Tibial nerve (tissue), 4 donors: ENCODE measurements around the gene PTPRD. TPM values are rescaled to one million over a fixed set of nuclear protein-coding genes. Genes with fewer than 3 reads are reported as not detected.

Experiments used
- DNase-seq, 2 donors: peaks; one replicate each; pipeline ENCODE4 v3.0.0-alpha.2; 2019; ENCODE audit warnings: low spot score in 2 of 2
- H3K27ac ChIP-seq, 4 donors: fragments of 200-600 bp; sonication (generic) in 3 of 4; one replicate each; pipeline ENCODE4 v1.5.1; 2017 to 2019; ENCODE audit warnings: mild to moderate bottlenecking in 1 of 4
- H3K27me3 ChIP-seq, 2 donors: fragments of 200-600 bp; sonication (generic) in 1 of 2; one replicate each; pipeline versions ENCODE4 v1.5.1 to v1.6.0; 2017 to 2019
- H3K36me3 ChIP-seq, 3 donors: fragments of 200-600 bp; sonication (generic); one replicate each; pipeline ENCODE4 v1.5.1; 2018 to 2019
- H3K4me1 ChIP-seq, 4 donors: fragments of 200-600 bp; sonication (generic) in 3 of 4; one replicate each; pipeline ENCODE4 v1.5.1; 2017 to 2019
- H3K4me3 ChIP-seq, 4 donors: fragments of 200-600 bp; sonication (generic) in 3 of 4; one replicate each; pipeline ENCODE4 v1.5.1; 2017 to 2019; ENCODE audit warnings: mild to moderate bottlenecking in 1 of 4, moderate library complexity in 1 of 4
- H3K9me3 ChIP-seq, 4 donors: fragments of 200-600 bp; sonication (generic) in 3 of 4; one replicate each; pipeline ENCODE4 v1.5.1; 2017 to 2019
- CTCF ChIP-seq, 5 experiments: fragments of 200-600 bp in 3 of 5; fragments of 450-650 bp in 2 of 5; sonication (generic) in 3 of 5; IDR thresholded peaks; one replicate each; pipeline ENCODE4 v1.5.1; 2016 to 2019; ENCODE audit warnings: antibody characterized with exemption in 5 of 5, mild to moderate bottlenecking in 3 of 5, moderate library complexity in 2 of 5
- EP300 ChIP-seq, 2 donors: sonication (generic); formaldehyde crosslinking; IDR thresholded peaks; one replicate each; pipeline ENCODE4 v1.6.1; 2017; ENCODE audit warnings: antibody characterized with exemption in 2 of 2, mild to moderate bottlenecking in 1 of 2
- POLR2A ChIP-seq, 2 donors: fragments of 450-650 bp; IDR thresholded peaks; one replicate each; pipeline ENCODE4 v1.6.1; 2017; ENCODE audit warnings: antibody characterized with exemption in 2 of 2, mild to moderate bottlenecking in 2 of 2, moderate library complexity in 2 of 2
- WGBS, 2 donors: methylation state at CpG; one replicate each; pipeline ENCODE4 v1.1.5; 2018; 5-methylcytosine and 5-hydroxymethylcytosine counted together
- total RNA-seq, 4 donors: library from RNA; depleted of rRNA; stranded (reverse); fragments of >200 nt; gene quantifications; one replicate each; pipeline ENCODE4 v1.1.0, GENCODE V29; 2016

PTPRD gene
- total RNA-seq, 4 donors from 2014 or later = 1.7 to 13.2 (median 5.1) TPM

DNA sequence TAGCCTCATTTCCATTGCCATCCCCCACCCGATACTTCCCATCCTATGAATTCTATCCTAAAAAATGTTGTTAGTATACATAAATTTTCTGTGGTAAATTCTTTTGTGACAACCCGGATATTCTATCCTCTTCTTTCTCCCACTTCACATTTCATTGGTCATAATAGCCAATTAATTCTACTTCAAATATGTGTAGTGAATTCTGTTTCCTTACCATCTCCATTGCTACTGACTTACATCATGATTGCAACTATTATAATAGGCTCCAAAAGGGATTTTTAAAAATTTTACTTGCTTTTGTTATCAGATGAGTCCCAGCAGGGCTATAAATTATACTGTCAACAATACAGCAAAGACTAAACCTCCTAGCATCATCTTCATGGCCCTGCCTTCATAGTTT is 1326.8 kb downstream of the PTPRD start:
- Histone ChIP-seq H3K9me3 (no peaks in the 10 kb centered on the region), H3K27ac (no peak overlapping the region), H3K4me3 (no peak overlapping the region), H3K4me1 (no peaks in the 10 kb centered on the region), H3K36me3 (no peaks in the 10 kb centered on the region), H3K27me3 (no peaks in the 10 kb centered on the region)
- TF ChIP-seq POLR2A (IDR thresholded peaks at IDR 0.05) (no peak), CTCF (IDR thresholded peaks at IDR 0.05) (no peak), EP300 (IDR thresholded peaks at IDR 0.05) (no peak)
- no peak for DNase-seq
- WGBS, 2 donors = 85 to 91% methylated on average over 2 of the region's 2 CpGs

DNA sequence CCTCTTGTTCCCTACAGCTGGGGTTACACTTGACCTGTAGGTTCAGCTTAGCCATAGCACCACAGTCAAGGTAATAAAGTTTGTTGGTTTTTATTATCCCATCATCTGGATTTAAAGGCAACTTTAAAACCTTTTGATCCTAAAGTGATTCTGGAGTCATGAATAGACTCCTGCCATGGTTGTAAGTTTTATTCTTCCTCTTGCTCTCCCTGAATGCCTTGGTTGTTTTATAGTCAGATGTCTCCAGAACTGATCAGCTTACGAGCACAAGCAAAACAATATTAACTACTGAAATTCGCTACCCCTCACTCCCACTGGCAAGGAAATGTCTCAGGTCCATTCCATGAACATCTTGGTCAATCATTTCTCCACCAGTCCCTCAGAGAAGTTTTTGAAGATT is 1328.6 kb downstream of the PTPRD start:
- no peak overlapping the region for H3K4me3 ChIP-seq
- H3K4me1 ChIP-seq = no peaks in the 10 kb centered on the region
- TF ChIP-seq CTCF (IDR thresholded peaks at IDR 0.05) (no peak), EP300 (IDR thresholded peaks at IDR 0.05) (no peak), POLR2A (IDR thresholded peaks at IDR 0.05) (no peak)
- no peaks in the 10 kb centered on the region for H3K36me3 ChIP-seq
- no peak overlapping the region for H3K27ac ChIP-seq
- no peaks in the 10 kb centered on the region for H3K27me3 ChIP-seq
- 43 to 46% methylated on average over 2 of the region's 2 CpGs for WGBS, 2 donors
- H3K9me3 ChIP-seq = no peaks in the 10 kb centered on the region
- DNase-seq = no peak

GRCh38 chr9:9283159-9283986 is 1329.4 kb downstream of the PTPRD start:
- Histone ChIP-seq H3K36me3 (no peaks in the 10 kb centered on the region), H3K4me3 (no peak overlapping the region), H3K27ac (no peak overlapping the region), H3K27me3 (no peaks in the 10 kb centered on the region), H3K4me1 (no peaks in the 10 kb centered on the region), H3K9me3 (no peaks in the 10 kb centered on the region)
- 86 to 87% methylated on average over 2 of the region's 2 CpGs for WGBS, 2 donors
- TF ChIP-seq POLR2A (IDR thresholded peaks at IDR 0.05) (no peak), CTCF (IDR thresholded peaks at IDR 0.05) (no peak), EP300 (IDR thresholded peaks at IDR 0.05) (no peak)
- no peak for DNase-seq

- 72 to 77% methylated on average over 4 of the region's 4 CpGs for WGBS, 2 donors
Measured at GRCh38 chr9:9275601-9276000, 1337.2 kb downstream of the PTPRD start.

More at GRCh38 chr9:9275601-9276000, 1337.2 kb downstream of the PTPRD start:
- H3K9me3 ChIP-seq = no peaks in the 10 kb centered on the region
- H3K27ac ChIP-seq = no peak overlapping the region
- no peaks in the 10 kb centered on the region for H3K27me3 ChIP-seq
- H3K36me3 ChIP-seq = no peaks in the 10 kb centered on the region
- no peak for DNase-seq
- no peaks in the 10 kb centered on the region for H3K4me1 ChIP-seq
- no peak overlapping the region for H3K4me3 ChIP-seq
- TF ChIP-seq EP300 (IDR thresholded peaks at IDR 0.05) = no peak
- TF ChIP-seq POLR2A (IDR thresholded peaks at IDR 0.05) = no peak
- no peak for TF ChIP-seq CTCF (IDR thresholded peaks at IDR 0.05)
